NCI-H460 (cell line): ENCODE measurements around the gene KLHL28. TPM values are rescaled to one million over a fixed set of nuclear protein-coding genes. Genes with fewer than 3 reads are reported as not detected.

ENCODE experiments used
- DNase-seq: peaks from one replicate; pipeline ENCODE4 v3.0.0-alpha.2; 2016; ENCODE audit warnings: low read depth; ENCODE audit errors: extremely low read depth
- total RNA-seq: library from RNA; depleted of rRNA; stranded (reverse); fragments of >200 nt; shearing (Covaris generic); gene quantifications from 2 replicates; pipeline ENCODE4 v1.2.3, GENCODE V29; 2014

Gene KLHL28
- total RNA-seq, 1 experiment from 2014 or later = 12.2 TPM

GRCh38 chr14:44960646-44961045, 1.1 kb downstream of the KLHL28 start:
- DNase-seq = no peak

DNA sequence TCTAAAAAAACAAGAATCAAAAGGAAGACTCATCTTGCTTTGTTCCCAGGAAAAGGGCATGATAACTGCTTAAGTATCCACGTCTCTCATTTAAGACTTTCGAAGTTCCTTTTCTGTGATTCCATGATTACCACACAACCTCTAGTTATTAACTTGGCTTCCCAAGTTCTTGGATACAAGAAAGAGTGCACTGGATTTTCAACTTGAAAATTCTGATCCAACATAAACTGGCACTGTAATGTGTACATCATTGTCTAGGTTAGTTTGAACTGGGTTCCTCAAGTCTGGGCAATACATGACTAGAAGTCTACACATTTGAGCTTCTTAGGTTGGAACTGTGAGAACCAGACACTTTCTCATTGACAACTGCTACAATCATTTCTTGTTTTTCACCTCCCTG, 1.6 kb downstream of the KLHL28 start:
- no peak for DNase-seq

DNA sequence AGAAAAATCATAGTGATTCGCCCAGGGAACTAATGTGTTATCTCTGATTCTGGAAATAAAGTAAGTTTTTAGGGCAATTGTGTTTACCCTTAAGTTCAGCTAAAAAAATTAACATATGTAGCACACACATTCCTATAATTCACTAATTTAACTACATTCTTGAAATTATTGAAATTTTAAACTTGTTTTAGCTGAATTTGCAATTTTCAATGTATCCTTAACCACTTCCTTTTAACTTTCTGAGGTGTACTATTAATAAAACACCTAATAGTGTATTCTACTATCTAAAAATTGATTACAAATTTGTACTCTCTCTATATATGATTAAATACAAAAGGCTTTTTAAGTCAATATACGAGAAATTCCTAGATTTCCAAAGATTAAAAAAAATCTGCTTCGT, 2.2 kb downstream of the KLHL28 start:
- DNase-seq = no peak

DNA sequence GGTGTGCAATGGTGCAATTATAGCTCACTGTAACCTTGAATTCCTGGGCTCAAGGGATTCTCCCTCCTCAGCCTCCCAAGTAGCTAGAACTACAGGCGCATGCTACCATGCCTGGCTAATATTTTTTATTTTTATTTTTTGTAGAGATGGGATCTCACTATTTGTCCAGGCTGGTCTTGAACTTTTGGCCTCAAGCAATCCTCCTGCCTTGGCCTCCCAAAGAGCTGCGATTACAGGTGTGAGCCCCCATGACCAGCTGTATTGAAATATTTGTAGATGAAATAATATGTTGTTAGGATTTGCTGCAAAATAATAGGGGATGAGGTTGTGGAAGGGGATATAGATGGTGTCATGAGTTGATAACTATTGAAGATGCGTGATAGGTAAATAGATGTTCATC, 4.9 kb downstream of the KLHL28 start:
- DNase-seq = no peak

DNA sequence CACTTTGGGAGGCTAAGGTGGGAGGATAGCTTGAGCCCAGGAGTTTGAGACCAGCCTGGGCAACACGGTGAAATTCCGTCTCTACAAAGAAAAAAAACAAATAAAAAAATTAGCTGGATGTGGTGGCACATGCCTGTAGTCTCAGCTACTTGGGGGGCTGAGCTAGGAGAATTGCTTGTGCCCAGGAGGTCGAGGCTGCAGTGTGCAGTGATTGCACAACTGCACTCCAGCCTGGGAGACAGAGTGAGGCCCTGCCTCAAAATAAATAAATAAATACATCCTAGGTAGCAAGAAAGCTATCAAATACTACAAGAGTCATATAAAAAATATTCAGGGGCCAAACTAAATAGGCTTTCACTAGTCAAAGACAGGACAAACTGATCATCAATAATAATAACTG, 6.2 kb downstream of the KLHL28 start:
- no peak for DNase-seq

DNA sequence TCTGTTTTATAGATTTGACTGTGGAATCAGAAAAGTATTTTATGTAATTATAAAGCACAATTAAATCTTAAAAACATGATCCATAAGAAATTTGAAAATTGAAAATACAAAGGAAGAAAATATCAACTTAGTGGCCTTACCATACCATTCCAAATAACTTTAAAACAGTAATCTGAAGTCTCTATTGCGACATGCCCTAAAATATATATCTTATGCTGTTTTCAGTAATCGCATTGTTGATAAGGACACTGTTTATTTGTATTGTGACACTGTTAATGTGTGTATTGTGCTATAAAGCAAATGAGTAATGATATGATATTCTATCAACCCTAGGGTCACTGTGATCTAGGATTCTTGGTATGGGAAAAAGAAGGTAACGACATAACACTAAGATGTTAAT, 7.0 kb downstream of the KLHL28 start:
- no peak for DNase-seq

DNA sequence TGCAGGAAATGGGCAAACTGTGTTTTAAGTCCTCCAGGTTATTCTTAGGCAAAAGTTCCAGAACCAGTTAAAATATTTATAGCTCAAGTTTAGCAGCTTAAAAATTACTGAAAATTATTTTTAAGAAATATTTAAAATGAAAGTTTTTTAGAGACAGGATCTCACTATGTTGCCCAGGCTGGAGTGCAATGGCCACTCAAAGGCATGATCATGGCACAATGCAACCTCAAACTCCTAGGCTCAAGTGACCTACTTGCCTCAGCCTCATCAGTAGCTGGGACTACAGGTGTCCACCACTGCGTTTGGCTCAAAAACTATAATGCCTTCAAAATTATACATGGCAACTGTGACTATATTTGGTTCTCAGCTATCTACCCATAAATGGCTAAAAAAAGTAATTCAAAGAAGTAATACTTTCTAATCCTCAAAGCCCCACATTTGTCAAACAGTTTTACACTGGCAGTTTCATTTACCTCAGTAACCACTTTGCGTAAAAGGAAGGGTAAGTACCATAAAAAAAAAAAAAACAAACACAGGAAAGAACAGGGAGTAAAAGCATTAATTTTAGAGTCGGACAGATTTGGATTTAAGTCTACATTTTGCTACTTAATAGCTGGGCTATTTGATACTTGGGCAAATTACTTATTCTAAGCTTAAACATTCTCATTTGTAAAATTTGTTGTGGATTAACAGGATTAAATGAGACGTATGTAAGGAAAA, 9.2 kb downstream of the KLHL28 start:
- DNase-seq = no peak

- DNase-seq = no peak
These were observed 10.7 kb downstream of the KLHL28 start for GRCh38 chr14:44951051-44951450.

DNA sequence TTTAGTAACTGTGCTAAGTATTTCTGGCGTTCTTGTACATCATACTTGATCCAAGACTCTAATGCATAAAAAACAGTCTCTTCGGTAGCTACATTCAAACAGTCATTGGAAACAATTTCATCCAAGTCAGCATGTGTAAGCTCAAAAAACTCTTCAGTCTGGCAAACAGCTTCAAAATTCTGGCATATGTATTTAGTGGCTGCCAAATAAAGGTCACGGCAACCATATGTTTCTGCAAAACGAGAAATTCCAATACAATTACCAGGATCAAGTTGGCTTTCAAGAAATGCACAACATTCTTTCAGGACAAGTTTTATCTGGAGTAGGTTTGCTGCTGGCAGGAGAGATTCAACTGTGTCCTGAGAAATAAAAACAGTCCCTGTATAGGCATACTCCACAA, 16.5 kb downstream of the KLHL28 start:
- DNase-seq = no peak

DNA sequence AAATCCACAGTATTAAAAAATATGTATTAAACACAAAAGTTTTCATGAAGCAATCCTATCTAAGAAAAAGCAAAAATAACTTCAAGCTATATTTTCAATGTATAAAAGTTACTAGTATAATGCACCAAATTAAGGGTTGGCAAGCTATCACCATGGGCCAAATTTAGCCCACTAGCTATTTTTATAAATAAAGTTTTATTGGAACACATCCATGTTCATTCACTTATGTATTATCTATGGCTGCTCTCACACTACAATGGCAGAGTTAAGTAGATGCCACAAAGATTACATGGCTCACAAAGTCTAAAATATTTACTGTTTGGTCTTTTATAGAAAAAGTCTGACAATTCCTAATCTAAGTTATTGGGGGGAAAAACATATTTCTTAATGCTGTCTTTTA, 17.6 kb downstream of the KLHL28 start:
- DNase-seq = no peak

DNA sequence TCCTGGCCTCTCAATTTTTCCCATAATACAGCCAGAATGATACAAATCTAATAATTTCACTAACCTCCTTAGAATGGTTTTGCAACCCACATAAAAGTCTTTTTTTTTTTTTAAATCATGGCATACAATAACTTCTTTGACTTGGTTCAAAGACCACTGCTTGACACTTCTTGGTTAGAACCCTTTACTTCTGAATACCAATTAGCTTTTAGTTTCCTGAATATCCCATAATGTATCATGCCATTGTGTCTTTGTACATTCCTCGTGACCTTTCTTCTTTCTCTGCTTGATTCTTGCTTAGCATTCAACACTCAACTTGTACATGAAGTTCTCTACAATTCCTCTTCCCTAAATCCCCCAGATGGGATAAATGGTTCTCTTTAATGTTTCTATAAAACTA, 19.3 kb downstream of the KLHL28 start:
- DNase-seq = no peak

DNA sequence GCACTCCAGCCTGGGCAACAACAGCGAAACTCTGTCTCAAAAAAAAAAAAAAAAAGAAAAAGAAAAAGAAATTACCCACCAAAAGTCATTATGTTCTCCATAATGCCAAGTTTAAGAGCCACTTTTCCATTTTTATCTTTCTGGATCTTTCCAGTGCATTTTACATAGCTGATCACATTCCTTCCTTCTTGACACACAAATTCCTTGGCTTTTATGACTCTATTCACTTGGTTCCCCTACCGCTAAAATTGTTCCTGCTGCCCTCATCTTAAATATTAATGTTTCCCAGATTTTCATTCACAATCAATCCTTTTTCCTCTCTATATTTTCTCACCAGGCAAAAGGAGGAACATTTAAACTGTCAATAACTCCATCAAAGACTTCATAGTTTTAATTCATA, 20.2 kb downstream of the KLHL28 start:
- no peak for DNase-seq

- no peak for DNase-seq
These were observed 20.8 kb downstream of the KLHL28 start for GRCh38 chr14:44940944-44941343.

GRCh38 chr14:44940211-44940610, 21.5 kb downstream of the KLHL28 start:
- DNase-seq = no peak

GRCh38 chr14:44937547-44937946, 24.2 kb downstream of the KLHL28 start:
- DNase-seq = no peak

GRCh38 chr14:44935155-44935554, 26.6 kb downstream of the KLHL28 start:
- no peak for DNase-seq

DNA sequence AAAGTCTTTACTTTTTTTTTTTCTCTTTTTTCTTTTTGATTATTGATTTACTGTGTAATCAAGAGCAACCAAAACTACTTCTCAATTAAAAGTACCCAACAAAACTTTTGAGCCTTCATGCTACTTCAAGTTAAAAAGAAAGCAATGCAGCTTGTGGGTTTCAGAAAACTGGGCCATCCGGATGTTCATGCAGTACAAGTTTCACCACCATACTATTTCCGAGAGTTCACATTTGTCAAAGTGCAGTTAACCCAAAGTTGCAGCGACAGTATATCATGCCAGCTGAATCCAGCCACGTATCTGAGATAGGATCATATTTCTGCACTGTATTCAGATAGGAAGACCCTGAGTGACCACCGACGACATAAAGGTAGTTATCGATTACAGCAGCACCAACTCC, 33.0 kb downstream of the KLHL28 start:
- DNase-seq = no peak

- DNase-seq = no peak
These were observed 46.9 kb downstream of the KLHL28 start for GRCh38 chr14:44914849-44915248.

- no peak for DNase-seq
These were observed 49.5 kb downstream of the KLHL28 start for GRCh38 chr14:44912041-44912869.

GRCh38 chr14:44910821-44911220, 50.9 kb downstream of the KLHL28 start:
- no peak for DNase-seq

GRCh38 chr14:44901696-44902095, 60.1 kb downstream of the KLHL28 start:
- no peak for DNase-seq

GRCh38 chr14:44898551-44898950, 63.2 kb downstream of the KLHL28 start:
- DNase-seq = no peak
